GM21367 (cell line): ENCODE data around the gene GPR137B.

Experiments
- ATAC-seq: cut with Tn5 transposase; IDR thresholded peaks from one replicate; pipeline ENCODE4 v1.9.1; 2021; ENCODE audit not compliant: unreplicated experiment

The GPR137B gene

GRCh38 chr1:236253119-236253518, 110.8 kb downstream of the GPR137B start:
- no peak for ATAC-seq

GRCh38 chr1:236253918-236254637, 111.7 kb downstream of the GPR137B start:
- no peak for ATAC-seq

- ATAC-seq, result no peak
Observed at GRCh38 chr1:236257216-236257615, 114.9 kb downstream of the GPR137B start.

GRCh38 chr1:236258114-236258622, 115.8 kb downstream of the GPR137B start:
- no peak for ATAC-seq
